NT2/D1 (cell line): ENCODE results near the gene DPM2.

Source experiments
- SUZ12 ChIP-seq: IDR thresholded peaks from 2 replicates; pipeline ENCODE4 v1.6.1; 2011; ENCODE audit not compliant: insufficient read length, insufficient read depth; ENCODE audit errors: extremely low read depth
- YY1 ChIP-seq: IDR thresholded peaks from 2 replicates; pipeline ENCODE4 v1.6.1; 2011; ENCODE audit not compliant: insufficient read length, insufficient read depth
- ZNF274 ChIP-seq: IDR thresholded peaks from 2 replicates; pipeline ENCODE4 v1.6.1; 2011; ENCODE audit warnings: mild to moderate bottlenecking, low read depth, low read length

GRCh38 chr9:127930231-127931091, 7.2 kb downstream of the DPM2 start, which contains the start of gene PIP5KL1:
- TF ChIP-seq YY1 (no peak), ZNF274 (no peak), SUZ12 (no peak)
